AG09309 (cell line): Measurements from ENCODE around the gene ALG9.

Experiments
- DNase-seq: peaks from one replicate; pipeline ENCODE4 v3.0.0-alpha.2; 2010; ENCODE audit warnings: low read depth
- H3K4me3 ChIP-seq: 2 replicates; pipeline ENCODE4 v1.5.1; 2011; ENCODE audit warnings: mild to moderate bottlenecking, low read depth, low read length, moderate library complexity; ENCODE audit not compliant: control insufficient read depth
- TF ChIP-seq, protein P1 (sequence below): IDR thresholded peaks from 2 replicates; pipeline ENCODE4 v1.5.1; 2011; ENCODE audit warnings: mild to moderate bottlenecking, low read depth, low read length, inconsistent platforms; ENCODE audit not compliant: insufficient read depth, control insufficient read depth; ENCODE audit errors: missing control alignments

Gene ALG9

DNA sequence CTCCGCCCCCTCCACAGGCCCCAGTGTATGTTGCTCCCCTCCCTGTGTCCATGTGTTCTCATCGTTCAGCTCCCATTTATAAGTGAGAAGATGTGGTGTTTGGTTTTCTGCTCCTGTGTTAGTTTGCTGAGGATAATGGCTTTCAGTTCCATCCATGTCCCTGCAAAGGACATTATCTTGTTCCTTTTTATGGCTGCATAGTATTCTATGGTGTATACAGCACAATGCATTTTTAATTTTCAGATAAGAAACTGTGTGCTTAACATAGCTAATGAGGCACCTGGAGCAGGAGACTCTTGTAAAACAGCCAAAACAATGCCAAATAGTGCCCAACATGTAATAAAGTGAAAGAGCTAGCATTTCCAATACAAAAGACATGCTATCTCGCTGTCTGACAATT, 21.8 kb downstream of the ALG9 start:
- TF ChIP-seq, protein P1, sequence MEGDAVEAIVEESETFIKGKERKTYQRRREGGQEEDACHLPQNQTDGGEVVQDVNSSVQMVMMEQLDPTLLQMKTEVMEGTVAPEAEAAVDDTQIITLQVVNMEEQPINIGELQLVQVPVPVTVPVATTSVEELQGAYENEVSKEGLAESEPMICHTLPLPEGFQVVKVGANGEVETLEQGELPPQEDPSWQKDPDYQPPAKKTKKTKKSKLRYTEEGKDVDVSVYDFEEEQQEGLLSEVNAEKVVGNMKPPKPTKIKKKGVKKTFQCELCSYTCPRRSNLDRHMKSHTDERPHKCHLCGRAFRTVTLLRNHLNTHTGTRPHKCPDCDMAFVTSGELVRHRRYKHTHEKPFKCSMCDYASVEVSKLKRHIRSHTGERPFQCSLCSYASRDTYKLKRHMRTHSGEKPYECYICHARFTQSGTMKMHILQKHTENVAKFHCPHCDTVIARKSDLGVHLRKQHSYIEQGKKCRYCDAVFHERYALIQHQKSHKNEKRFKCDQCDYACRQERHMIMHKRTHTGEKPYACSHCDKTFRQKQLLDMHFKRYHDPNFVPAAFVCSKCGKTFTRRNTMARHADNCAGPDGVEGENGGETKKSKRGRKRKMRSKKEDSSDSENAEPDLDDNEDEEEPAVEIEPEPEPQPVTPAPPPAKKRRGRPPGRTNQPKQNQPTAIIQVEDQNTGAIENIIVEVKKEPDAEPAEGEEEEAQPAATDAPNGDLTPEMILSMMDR = no peak
- DNase-seq = no peak
- H3K4me3 ChIP-seq = no peak overlapping the region

DNA sequence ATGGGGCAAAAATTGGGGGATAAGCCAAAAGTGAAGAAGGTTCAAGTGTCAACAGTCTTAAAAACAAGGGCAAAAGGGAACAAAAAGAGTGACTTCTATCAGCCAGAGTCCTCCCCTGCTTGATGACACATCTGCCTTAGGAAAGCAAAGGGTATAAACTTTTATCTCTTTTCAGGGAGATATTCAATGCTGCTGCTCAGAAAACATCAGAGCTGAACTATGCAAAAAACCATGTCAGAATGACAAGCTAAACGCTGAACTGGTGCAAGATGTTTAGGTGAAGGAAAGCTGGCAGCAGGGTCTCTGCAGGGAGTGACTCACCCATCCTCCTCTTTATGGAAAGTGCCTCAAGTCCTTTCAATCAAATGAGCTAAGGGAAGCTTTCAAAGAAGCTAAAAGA, 24.7 kb downstream of the ALG9 start:
- no peak for DNase-seq
- no peak overlapping the region for H3K4me3 ChIP-seq
- TF ChIP-seq, protein P1 = no peak

DNA sequence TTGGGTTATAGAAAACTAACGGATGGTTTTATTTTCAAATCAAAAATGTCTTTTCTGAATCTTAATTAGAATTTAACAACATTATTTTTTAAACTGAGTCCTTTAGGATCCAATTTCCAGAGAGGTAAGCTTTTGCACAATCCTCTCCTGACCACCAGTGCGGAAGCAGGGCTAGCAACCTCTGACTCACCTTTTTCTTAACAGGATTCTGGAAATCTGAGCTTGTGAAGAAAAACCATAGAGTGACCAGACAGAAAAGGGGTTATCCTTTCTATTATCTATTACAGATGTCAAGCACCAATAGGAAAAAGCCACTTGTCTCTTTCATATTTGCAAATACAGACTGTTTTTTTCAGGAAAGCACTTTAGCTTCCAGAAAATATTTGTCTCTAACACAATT, 25.3 kb downstream of the ALG9 start:
- DNase-seq = no peak
- TF ChIP-seq, protein P1 = no peak
- no peak overlapping the region for H3K4me3 ChIP-seq

DNA sequence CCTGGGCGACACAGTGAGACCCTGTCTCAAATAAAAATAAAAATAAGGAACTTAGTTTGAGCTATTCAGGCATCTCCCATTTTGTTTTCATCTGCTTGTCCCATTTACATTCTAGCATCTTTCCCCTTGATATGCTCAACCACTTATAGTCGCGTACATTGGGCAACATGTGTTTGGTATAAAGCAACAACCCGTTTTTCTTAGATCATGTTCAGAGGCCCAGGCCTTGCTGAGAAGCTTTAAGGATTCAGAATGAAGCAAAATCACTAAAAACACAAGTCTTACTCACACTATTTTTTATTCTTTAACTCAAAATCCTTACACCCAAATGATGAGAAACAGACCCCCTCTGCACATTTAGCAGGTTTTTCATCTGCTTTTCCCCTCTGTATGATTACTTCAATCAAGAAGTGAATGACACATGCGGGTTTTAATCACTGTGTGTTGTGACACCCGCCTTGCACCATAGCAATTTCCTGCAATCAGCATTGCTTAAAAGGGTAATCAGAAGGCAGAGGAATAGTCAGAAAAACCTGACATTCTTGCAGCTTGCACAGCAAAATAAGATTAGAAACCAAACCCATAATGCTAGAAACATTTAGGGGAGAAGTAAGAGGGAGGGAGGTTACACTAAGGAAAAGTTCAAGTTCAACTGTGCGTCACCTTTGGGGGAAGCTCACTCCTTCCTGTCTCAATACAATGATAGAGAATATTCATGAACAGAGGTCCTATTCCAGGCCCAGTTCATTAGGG, 25.9 kb downstream of the ALG9 start:
- DNase-seq = no peak
- H3K4me3 ChIP-seq = no peak overlapping the region
- TF ChIP-seq, protein P1 = no peak

DNA sequence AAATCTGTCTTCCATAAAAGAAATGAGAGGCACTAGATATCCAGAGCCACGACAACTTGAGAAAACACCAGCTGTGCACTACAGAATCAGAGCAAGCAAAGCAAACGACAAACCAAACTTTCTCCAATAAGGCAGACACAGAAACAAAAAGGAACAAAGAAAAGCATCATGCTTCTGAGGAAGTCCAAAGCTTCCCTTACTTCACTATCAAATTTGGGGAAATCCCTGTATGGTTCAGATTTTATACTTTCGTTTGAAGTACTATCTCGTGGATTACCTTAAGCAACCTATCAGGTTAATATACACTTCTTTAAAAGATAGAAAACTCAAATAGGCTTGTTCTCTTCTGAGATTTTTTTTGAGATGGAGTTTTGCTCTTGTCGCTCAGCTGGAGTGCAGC, 27.7 kb downstream of the ALG9 start:
- no peak overlapping the region for H3K4me3 ChIP-seq

DNA sequence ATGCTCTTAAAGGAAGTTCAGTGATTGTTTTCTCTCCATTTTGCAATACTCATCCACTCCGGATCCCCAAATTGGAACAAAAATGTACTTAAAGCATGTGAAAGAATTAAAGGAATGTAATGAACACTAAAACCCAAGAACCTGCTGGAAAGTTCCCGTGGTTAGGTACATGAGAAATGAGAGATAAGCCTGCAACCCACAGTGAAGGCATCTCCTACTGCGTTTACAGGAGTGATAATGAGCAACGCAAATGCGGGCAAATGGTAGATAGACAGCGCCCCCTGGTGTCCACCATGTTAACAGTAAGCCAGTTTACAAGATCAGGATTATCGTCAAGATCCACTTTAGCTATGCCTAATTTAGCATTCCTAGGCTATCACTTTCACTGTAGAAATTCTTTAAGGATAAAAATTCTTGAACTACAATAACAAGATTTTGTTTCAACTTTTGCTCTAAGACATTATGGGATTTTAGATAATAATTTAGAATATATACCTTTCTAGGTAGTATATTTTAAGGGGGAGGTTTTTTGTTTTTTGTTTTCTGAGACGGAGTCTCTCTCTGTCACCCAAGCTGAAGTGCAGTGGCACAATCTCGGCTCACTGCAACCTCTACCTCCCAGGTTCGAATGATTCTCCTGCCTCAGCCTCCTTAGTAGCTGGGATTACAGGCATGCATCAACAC, 29.9 kb downstream of the ALG9 start:
- no peak overlapping the region for H3K4me3 ChIP-seq
- TF ChIP-seq, protein P1 = peak; percentile 74
- DNase-seq = peak; percentile 98

More for the DNA sequence above, 27.7 kb downstream of the ALG9 start:
- DNase-seq = no peak
- TF ChIP-seq, protein P1 = no peak
